GM18508 (cell line): ENCODE results near the gene CNTNAP2.

Experiments
- ATAC-seq: cut with Tn5 transposase; IDR thresholded peaks from one replicate; pipeline ENCODE4 v1.9.1; 2021; ENCODE audit warnings: moderate number of reproducible peaks; ENCODE audit not compliant: insufficient read depth, unreplicated experiment

CNTNAP2 gene

GRCh38 chr7:146725520-146725919 lies 608.9 kb downstream of the CNTNAP2 start:
- no peak for ATAC-seq

GRCh38 chr7:146728141-146728540 lies 611.5 kb downstream of the CNTNAP2 start:
- ATAC-seq: no peak

DNA sequence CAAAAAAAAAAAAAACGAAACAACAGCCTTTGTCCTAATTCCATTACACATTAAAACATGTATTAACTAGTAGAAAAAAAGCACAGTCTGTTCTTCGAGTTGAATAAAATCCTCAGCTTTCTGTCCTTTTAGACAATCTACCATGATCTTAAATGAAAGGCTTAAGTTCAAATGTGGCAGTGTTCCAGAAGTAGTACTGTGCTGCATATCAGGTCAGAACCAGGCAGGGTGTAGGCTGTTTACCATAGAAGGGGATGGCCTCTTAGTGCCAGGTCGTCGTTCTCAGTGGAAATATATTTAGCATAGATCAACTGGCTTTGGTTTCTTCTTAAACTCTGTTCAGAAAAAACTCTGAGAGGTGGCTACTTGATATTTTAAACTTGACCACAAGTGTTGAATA lies 612.0 kb downstream of the CNTNAP2 start:
- no peak for ATAC-seq

- ATAC-seq: no peak
Observed at GRCh38 chr7:146731185-146731584, 614.6 kb downstream of the CNTNAP2 start.

DNA sequence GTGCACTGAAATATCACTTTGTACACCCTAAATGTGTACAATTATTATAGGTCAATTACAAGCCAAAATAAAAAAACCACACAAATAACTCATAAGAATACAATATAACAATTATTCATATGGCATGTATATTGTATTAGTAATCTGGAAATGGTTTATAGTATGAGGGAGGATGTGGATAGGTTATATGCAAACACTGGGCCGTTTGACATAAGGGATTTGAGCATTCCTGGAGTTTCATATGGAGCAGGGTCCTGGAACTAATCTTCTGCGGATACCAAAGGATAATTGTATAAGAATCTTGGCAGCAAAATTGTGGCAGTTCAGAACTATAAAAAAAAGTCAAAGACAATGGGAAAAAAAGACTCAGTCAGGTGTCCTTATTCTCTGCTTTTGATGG lies 619.4 kb downstream of the CNTNAP2 start:
- no peak for ATAC-seq

DNA sequence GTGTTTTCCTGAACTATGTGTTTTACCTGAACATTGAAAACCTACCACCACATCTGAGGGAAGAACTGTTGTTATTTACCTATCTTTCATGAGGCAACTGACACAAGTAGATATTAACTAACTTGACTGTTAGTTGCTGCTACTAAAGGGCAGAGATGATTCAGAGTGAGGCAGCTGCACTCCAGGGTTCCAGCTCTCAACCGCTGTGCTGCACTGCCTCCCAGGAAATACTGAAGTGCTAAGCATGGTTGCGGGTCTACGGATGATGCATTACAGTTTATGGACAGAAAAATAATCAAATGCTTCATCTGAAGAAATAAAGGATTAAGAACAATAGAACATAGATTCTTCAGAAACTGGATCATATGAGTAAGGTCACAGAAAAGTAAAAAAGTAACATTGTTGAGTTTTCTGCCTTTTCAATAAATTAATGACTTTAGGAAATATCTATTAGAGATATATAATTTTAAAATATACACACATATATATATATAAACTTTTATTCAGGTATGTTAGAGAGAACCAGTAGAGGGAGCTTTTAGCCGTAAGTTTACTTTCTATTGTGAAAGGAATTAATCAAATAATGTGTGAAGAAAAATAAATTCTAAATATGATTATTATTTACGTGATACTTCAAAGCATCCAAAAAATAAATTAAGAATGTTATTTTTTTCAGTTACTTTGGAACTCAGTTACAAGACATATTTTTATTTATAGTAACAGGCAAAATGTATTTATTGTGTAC lies 620.0 kb downstream of the CNTNAP2 start:
- ATAC-seq: no peak

GRCh38 chr7:146740039-146740438 lies 623.4 kb downstream of the CNTNAP2 start:
- no peak for ATAC-seq

DNA sequence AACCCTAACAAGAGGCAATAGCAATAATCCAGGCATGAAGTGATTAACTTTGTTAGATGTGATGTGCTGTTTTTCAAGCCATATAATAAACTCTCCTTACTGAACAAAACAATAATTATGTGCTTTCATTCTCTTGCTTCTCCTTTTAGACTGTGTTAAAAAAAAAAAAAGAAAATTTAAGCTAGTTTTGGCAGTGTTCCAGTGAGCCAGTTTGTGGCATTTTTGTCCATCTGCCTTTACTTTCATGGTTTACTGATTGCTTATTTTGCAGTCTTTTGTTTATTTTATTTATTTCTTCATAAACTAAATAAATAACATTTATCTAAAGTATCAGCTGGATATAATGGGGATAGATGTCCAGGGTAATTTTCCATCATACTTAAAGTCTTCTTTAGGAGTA lies 625.3 kb downstream of the CNTNAP2 start:
- ATAC-seq: no peak

GRCh38 chr7:146754385-146754784 lies 637.8 kb downstream of the CNTNAP2 start:
- ATAC-seq: no peak

- ATAC-seq: no peak
Observed at GRCh38 chr7:146755585-146755984, 639.0 kb downstream of the CNTNAP2 start.

DNA sequence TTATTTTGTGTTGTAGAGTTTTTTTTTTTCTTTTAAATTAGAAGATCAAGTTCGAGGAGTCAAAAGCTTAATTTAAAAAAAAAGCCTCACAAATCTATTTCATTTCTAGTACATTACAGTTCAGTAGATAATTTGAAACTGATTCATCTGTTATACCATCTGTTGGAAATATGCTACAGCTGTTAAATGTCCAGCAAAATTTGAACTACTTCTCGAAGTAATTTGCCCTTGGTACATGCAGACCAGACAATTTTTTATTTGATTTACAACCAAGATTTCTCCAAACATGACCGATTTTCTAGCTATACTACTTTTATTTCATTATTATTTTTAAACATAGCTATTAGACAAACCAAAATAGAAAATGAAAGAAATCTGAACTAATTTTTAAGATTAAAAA lies 647.9 kb downstream of the CNTNAP2 start:
- ATAC-seq: no peak

DNA sequence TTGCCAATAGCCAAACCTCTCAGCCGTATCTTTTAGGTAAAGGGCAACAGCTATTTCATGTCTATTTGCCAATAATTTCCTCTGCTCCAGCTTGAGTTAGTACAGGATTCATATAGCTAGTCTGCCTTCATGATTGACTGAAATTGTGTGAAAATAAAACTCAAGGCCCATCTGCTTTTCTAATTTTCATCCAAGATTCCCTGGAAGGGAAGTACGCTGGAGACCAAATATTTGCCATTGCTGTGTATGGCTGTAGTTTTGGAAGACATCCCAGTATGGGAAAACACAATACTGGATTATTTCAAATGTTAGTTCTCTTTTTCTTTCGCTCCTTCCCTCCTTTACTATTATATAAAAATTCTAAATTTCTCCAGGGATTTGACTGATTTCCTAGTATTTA lies 652.4 kb downstream of the CNTNAP2 start:
- no peak for ATAC-seq

DNA sequence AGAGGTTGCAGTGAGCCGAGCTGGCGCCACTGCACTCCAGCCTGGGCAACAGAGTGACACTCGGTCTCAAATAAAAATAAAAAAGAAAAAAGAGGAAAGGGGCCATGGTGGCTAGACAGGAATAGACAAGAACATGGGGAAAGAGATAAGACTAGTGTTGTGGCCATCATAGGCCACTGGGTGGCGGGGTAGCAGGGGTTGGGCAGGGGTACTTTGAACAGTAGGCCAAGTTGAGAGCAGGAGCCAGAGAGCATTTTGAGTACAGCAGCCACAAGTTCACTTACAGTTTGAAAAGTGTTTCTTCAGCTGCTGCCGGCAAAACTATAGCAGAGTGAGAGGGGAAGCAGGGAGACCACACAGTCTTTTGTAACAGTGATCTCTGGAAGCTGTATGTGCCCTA lies 656.0 kb downstream of the CNTNAP2 start:
- no peak for ATAC-seq

GRCh38 chr7:146773506-146773905 lies 656.9 kb downstream of the CNTNAP2 start:
- no peak for ATAC-seq

GRCh38 chr7:146781352-146782116 lies 664.9 kb downstream of the CNTNAP2 start:
- no peak for ATAC-seq

- no peak for ATAC-seq
Observed at GRCh38 chr7:146787266-146787665, 670.7 kb downstream of the CNTNAP2 start.

GRCh38 chr7:146788008-146788407 lies 671.4 kb downstream of the CNTNAP2 start:
- ATAC-seq: no peak

DNA sequence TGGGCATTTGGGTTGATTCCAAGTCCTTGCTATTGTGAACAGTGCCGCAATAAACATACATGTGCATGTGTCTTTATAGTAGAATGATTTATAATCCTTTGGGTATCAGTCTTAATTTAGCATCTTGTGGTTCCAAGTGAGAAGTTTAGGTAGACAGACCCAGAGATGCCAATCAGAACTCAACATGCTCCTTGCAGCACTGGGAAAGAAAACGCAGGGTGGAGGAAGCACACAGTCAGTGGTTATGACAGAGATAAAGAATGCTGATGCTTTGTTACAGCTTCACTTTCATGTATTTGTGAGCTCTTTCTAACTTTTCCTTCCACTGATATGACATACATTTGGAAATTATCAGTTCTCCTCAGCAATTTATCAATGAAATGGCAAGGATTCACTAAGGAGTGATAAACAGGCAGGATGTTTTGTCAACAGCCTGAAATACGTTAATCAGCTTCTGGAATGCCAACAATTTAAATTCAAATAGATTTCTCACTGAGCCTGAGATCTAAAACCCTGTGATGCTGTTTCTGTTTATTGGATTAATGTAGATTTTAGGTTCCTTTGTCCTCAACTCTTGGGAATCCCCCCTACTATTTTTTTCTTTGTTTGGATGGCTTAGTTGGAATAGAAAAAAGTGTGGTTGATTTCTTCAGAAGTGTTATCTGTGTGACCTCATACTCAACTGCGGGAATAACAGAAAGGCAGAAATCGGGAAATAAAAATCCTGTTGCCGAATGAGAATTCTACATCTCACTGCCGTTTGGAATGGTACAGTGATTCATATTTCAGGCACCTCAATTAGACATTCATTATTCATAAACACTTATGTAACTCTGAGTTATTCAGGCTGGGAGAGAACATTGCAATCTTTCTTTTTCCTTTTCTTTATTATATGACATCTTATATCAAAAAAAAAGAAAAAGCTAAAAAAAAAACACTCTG lies 675.0 kb downstream of the CNTNAP2 start:
- ATAC-seq: no peak

GRCh38 chr7:146804620-146805019 lies 688.0 kb downstream of the CNTNAP2 start:
- no peak for ATAC-seq

DNA sequence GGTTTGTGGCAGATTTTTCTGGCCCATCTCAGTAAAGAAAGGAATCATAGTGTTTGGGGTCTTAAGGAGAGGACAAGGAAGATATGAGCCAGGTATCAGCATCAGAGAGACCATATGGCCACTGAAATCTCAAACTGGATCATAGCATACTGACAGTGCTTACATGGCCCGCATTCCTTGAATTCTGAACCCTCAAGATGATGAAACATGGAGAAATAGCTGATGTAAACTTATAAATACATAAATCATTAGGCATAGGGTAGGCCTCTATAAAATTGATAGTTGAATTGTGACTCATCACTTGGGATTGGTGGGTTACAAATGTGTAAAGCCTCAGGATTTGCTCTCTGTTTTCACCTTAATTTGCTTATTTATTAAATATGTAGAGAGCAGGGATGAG lies 688.5 kb downstream of the CNTNAP2 start:
- no peak for ATAC-seq

DNA sequence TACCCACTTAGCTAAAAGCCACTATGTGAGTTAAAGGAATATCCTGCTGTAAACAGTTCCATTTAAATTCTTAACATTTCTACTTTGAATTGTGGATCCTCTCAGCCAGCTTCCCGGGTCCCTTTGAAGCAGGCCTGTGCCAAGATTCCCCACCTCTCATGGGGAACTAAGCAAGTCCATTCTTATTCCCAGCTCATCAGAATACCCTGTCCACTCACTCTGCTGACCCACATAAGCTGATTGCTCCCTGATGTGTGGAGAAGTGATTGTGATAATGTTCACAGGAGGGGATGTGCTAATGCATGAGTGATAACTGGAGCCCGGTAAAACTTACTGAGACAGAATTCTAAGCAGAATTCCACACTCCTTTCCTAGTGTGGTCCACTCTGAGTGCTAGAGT lies 709.7 kb downstream of the CNTNAP2 start:
- no peak for ATAC-seq
